SK-N-SH (cell line): ENCODE results near the gene GIN1.

Source experiments
- EP300 ChIP-seq, 2 experiments: IDR thresholded peaks; 2 replicates each; pipeline versions ENCODE4 v1.4.0 to v1.6.1; 2012; ENCODE audit warnings: borderline replicate concordance in 1 of 2, low read depth in 1 of 2, low read length in 1 of 2
- FOXM1 ChIP-seq: IDR thresholded peaks from 2 replicates; pipeline ENCODE4 v1.4.0; 2012; ENCODE audit warnings: low read depth, mild to moderate bottlenecking
- MXI1 ChIP-seq: IDR thresholded peaks from 2 replicates; pipeline ENCODE4 v1.6.1; 2012; ENCODE audit warnings: mild to moderate bottlenecking, low read depth, low read length, improper control_type of control experiment
- NRF1 ChIP-seq: IDR thresholded peaks from 2 replicates; pipeline ENCODE4 v1.6.1; 2012; ENCODE audit warnings: low read depth, mild to moderate bottlenecking, low read length
- RAD21 ChIP-seq: IDR thresholded peaks from 2 replicates; pipeline ENCODE4 v1.6.1; 2012; ENCODE audit warnings: mild to moderate bottlenecking, low read length
- TAF1 ChIP-seq: IDR thresholded peaks from 2 replicates; pipeline ENCODE4 v1.6.1; 2012; ENCODE audit warnings: low read depth, mild to moderate bottlenecking, low read length, moderate library complexity, borderline replicate concordance
- YY1 ChIP-seq: IDR thresholded peaks from 2 replicates; pipeline ENCODE4 v1.4.0; 2012; ENCODE audit warnings: low read depth, mild to moderate bottlenecking
- TF ChIP-seq, protein P1 (sequence below): IDR thresholded peaks from 2 replicates; pipeline ENCODE4 v1.6.1; 2012; ENCODE audit warnings: mild to moderate bottlenecking, low read depth, low read length, moderate library complexity
- TF ChIP-seq, protein P2 (sequence below): fragments of 200-600 bp; sonication (generic); IDR thresholded peaks from 2 replicates; pipeline ENCODE4 v1.6.1; 2017; ENCODE audit warnings: antibody characterized with exemption, mild to moderate bottlenecking, moderate library complexity

DNA sequence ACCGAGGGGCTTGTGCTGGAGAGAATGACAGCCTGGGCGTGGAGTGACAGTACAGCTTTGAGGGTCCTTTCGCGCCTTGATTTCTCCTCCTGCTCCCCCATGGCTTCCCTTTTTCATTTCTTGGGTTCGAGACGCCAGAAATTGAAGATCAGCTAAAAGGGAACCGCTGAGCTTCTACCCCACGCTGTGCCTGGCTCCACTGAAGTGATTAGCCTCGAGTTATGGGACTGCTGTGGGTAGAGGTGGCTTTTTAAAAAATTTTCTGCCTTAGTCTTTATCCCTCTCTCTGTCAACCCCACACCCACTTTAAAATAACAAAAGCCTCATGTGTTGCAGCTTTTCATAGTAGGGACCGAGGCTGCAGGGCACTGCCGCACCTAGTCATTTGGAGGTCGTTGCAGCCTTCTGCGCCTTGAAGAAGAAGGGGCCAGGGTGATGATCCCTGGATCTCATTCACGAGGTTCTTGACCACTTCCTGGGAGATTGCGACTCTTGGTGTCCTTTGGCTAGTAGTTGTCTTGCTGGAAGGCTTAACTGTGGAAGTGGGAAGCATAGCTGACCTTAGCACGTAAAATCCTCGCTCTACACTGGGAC lies 766 bp upstream of the GIN1 start:
- TF ChIP-seq, protein P1, sequence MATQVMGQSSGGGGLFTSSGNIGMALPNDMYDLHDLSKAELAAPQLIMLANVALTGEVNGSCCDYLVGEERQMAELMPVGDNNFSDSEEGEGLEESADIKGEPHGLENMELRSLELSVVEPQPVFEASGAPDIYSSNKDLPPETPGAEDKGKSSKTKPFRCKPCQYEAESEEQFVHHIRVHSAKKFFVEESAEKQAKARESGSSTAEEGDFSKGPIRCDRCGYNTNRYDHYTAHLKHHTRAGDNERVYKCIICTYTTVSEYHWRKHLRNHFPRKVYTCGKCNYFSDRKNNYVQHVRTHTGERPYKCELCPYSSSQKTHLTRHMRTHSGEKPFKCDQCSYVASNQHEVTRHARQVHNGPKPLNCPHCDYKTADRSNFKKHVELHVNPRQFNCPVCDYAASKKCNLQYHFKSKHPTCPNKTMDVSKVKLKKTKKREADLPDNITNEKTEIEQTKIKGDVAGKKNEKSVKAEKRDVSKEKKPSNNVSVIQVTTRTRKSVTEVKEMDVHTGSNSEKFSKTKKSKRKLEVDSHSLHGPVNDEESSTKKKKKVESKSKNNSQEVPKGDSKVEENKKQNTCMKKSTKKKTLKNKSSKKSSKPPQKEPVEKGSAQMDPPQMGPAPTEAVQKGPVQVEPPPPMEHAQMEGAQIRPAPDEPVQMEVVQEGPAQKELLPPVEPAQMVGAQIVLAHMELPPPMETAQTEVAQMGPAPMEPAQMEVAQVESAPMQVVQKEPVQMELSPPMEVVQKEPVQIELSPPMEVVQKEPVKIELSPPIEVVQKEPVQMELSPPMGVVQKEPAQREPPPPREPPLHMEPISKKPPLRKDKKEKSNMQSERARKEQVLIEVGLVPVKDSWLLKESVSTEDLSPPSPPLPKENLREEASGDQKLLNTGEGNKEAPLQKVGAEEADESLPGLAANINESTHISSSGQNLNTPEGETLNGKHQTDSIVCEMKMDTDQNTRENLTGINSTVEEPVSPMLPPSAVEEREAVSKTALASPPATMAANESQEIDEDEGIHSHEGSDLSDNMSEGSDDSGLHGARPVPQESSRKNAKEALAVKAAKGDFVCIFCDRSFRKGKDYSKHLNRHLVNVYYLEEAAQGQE, result no peak
- TF ChIP-seq, protein P2, sequence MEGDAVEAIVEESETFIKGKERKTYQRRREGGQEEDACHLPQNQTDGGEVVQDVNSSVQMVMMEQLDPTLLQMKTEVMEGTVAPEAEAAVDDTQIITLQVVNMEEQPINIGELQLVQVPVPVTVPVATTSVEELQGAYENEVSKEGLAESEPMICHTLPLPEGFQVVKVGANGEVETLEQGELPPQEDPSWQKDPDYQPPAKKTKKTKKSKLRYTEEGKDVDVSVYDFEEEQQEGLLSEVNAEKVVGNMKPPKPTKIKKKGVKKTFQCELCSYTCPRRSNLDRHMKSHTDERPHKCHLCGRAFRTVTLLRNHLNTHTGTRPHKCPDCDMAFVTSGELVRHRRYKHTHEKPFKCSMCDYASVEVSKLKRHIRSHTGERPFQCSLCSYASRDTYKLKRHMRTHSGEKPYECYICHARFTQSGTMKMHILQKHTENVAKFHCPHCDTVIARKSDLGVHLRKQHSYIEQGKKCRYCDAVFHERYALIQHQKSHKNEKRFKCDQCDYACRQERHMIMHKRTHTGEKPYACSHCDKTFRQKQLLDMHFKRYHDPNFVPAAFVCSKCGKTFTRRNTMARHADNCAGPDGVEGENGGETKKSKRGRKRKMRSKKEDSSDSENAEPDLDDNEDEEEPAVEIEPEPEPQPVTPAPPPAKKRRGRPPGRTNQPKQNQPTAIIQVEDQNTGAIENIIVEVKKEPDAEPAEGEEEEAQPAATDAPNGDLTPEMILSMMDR, result no peak
- TF ChIP-seq TAF1 (no peak), NRF1 (no peak), RAD21 (no peak), FOXM1 (no peak), MXI1 (no peak), EP300 (IDR thresholded peaks at IDR 0.05; ENCODE audit: borderline replicate concordance in 1 of 2, low read depth in 1 of 2, low read length in 1 of 2) (no peak), YY1 (no peak)
